ENCODE results near the gene DPYSL3. TPM values are rescaled to one million over a fixed set of nuclear protein-coding genes. Genes with fewer than 3 reads are reported as not detected.

The DPYSL3 gene
- total and polyA plus RNA-seq, 5 donors from 2014 or later: 1.1 TPM; not detected in 4

DNA sequence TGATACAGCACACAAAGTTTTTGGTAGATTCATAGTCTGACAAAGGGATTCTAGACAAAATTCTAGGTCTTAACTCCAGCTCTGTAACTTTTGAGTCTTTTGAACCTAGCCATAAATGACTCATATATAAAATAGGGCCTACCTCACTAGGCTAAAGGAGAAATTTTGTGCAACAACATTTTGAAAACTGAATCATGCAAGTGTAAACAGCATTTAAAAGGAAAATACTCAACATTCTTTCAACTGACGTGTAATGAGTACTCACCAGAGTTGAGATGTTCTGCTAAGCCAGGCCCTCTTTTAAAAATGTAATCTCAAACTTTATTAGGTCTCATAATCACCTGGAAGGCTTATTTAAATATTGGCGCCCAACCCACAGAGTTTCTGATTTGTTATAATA is 161.8 kb downstream of the DPYSL3 start:
- no peaks in the 10 kb centered on the region for H3K4me1 Mint-ChIP-seq
- Histone ChIP-seq H3K27ac (ENCODE audit: insufficient read depth, low read length, poor library complexity, severe bottlenecking) (no peak overlapping the region), H3K4me1 (ENCODE audit: control insufficient read depth, insufficient read depth, low read length, poor library complexity, severe bottlenecking) (no peaks in the 10 kb centered on the region), H3K9me3 (ENCODE audit: control insufficient read depth in 2 of 2, low read length in 2 of 2) (no peaks in the 10 kb centered on the region), H3K36me3 (ENCODE audit: control insufficient read depth, insufficient read depth, low read length) (no peaks in the 10 kb centered on the region), H3K4me3 (ENCODE audit: low read depth, low read length) (no peak overlapping the region), H3K27me3 (ENCODE audit: control insufficient read depth, insufficient read depth, low read length) (no peaks in the 10 kb centered on the region)
- H3K9me3 Mint-ChIP-seq: peaks cover 0 to 5% (median 0%) of the 10 kb centered on the region in 7 donors
- no peaks in the 10 kb centered on the region for H3K27me3 Mint-ChIP-seq
- no peak overlapping the region for H3K27ac Mint-ChIP-seq
- no peak overlapping the region for H3K4me3 Mint-ChIP-seq
- ATAC-seq (ENCODE audit: low read depth in 2 of 2): no peak
- DNase-seq: no peak
- H3K36me3 Mint-ChIP-seq: no peaks in the 10 kb centered on the region

GRCh38 chr5:147346006-147346561 is 163.8 kb downstream of the DPYSL3 start:
- Histone ChIP-seq H3K9me3 (ENCODE audit: control insufficient read depth in 2 of 2, low read length in 2 of 2) (no peaks in the 10 kb centered on the region), H3K27me3 (ENCODE audit: control insufficient read depth, insufficient read depth, low read length) (no peaks in the 10 kb centered on the region), H3K4me1 (ENCODE audit: control insufficient read depth, insufficient read depth, low read length, poor library complexity, severe bottlenecking) (no peaks in the 10 kb centered on the region), H3K27ac (ENCODE audit: insufficient read depth, low read length, poor library complexity, severe bottlenecking) (no peak overlapping the region), H3K4me3 (ENCODE audit: low read depth, low read length) (no peak overlapping the region), H3K36me3 (ENCODE audit: control insufficient read depth, insufficient read depth, low read length) (no peaks in the 10 kb centered on the region)
- Mint-ChIP-seq H3K9me3 (peaks cover 0 to 5% (median 0%) of the 10 kb centered on the region in 7 donors), H3K27me3 (no peaks in the 10 kb centered on the region), H3K4me3 (peak overlapping the region in 1 of 4 donors; percentile 27), H3K36me3 (no peaks in the 10 kb centered on the region), H3K4me1 (no peaks in the 10 kb centered on the region), H3K27ac (no peak overlapping the region)
- DNase-seq: no peak
- ATAC-seq (ENCODE audit: low read depth in 2 of 2): no peak

DNA sequence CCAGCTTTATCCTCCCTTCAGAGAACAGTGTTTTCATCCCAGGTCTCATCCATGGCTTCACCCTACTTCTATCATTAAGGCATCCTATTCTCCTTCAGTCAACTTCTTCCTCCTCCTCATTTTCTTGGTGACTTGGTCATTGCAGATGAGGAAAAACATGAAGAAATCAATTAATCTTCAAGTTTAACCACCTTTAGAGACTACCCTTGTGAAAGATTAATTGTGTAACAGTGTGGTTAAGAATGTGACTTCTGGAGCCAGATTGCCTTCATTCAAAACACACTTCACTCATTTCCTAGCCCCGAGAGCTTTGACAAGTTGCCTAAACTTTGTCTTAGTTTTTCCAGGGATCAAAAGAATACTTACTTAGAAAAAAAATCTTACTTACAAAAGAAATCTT is 165.0 kb downstream of the DPYSL3 start:
- Mint-ChIP-seq H3K9me3 (peaks cover 0 to 3% (median 0%) of the 10 kb centered on the region in 7 donors), H3K4me3 (no peak overlapping the region), H3K27me3 (no peaks in the 10 kb centered on the region), H3K36me3 (no peaks in the 10 kb centered on the region), H3K27ac (no peak overlapping the region), H3K4me1 (no peaks in the 10 kb centered on the region)
- no peaks in the 10 kb centered on the region for H3K9me3 ChIP-seq (ENCODE audit: control insufficient read depth in 2 of 2, low read length in 2 of 2)
- no peak overlapping the region for H3K4me3 ChIP-seq (ENCODE audit: low read depth, low read length)
- no peaks in the 10 kb centered on the region for H3K36me3 ChIP-seq (ENCODE audit: control insufficient read depth, insufficient read depth, low read length)
- no peaks in the 10 kb centered on the region for H3K4me1 ChIP-seq (ENCODE audit: control insufficient read depth, insufficient read depth, low read length, poor library complexity, severe bottlenecking)
- ATAC-seq (ENCODE audit: low read depth in 2 of 2) (no peak), DNase-seq (no peak)
- no peaks in the 10 kb centered on the region for H3K27me3 ChIP-seq (ENCODE audit: control insufficient read depth, insufficient read depth, low read length)
- H3K27ac ChIP-seq (ENCODE audit: insufficient read depth, low read length, poor library complexity, severe bottlenecking): no peak overlapping the region

GRCh38 chr5:147341345-147341744 is 168.5 kb downstream of the DPYSL3 start:
- Histone ChIP-seq H3K9me3 (ENCODE audit: control insufficient read depth in 2 of 2, low read length in 2 of 2) (no peaks in the 10 kb centered on the region), H3K27ac (ENCODE audit: insufficient read depth, low read length, poor library complexity, severe bottlenecking) (no peak overlapping the region), H3K36me3 (ENCODE audit: control insufficient read depth, insufficient read depth, low read length) (no peaks in the 10 kb centered on the region), H3K4me3 (ENCODE audit: low read depth, low read length) (no peak overlapping the region), H3K4me1 (ENCODE audit: control insufficient read depth, insufficient read depth, low read length, poor library complexity, severe bottlenecking) (no peaks in the 10 kb centered on the region), H3K27me3 (ENCODE audit: control insufficient read depth, insufficient read depth, low read length) (no peaks in the 10 kb centered on the region)
- no peak for ATAC-seq (ENCODE audit: low read depth in 2 of 2)
- H3K27me3 Mint-ChIP-seq: no peaks in the 10 kb centered on the region
- no peak overlapping the region for H3K27ac Mint-ChIP-seq
- no peaks in the 10 kb centered on the region for H3K36me3 Mint-ChIP-seq
- peaks cover 0 to 16% (median 1%) of the 10 kb centered on the region in 7 donors for H3K9me3 Mint-ChIP-seq
- no peak overlapping the region for H3K4me3 Mint-ChIP-seq
- no peaks in the 10 kb centered on the region for H3K4me1 Mint-ChIP-seq
- DNase-seq: no peak

DNA sequence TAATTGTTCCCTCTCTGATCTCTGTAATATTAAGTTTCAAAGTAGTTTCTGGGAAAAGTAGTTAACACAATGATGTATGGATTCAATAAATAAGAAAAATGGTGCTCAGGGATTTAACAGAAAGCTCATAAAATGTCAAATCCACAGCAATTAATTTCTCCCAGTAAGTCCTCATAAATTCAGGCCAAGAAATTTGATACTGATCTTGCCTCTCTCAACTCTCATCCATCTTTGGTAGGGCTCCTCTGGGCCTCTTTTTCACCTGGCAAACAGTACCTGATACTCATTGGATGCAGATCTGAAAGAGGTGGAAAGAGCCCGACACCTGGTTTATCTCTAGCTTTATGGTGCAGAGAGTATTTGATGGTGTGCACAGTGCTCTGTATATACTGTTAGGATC is 168.9 kb downstream of the DPYSL3 start:
- H3K36me3 Mint-ChIP-seq: no peaks in the 10 kb centered on the region
- no peak overlapping the region for H3K4me3 Mint-ChIP-seq
- no peaks in the 10 kb centered on the region for H3K27me3 ChIP-seq (ENCODE audit: control insufficient read depth, insufficient read depth, low read length)

More for the DNA sequence above, 168.9 kb downstream of the DPYSL3 start:
- Mint-ChIP-seq H3K27me3 (no peaks in the 10 kb centered on the region), H3K4me1 (no peaks in the 10 kb centered on the region), H3K9me3 (peaks cover 0 to 16% (median 1%) of the 10 kb centered on the region in 7 donors), H3K27ac (no peak overlapping the region)
- ATAC-seq (ENCODE audit: low read depth in 2 of 2) (no peak), DNase-seq (no peak)
- Histone ChIP-seq H3K9me3 (ENCODE audit: control insufficient read depth in 2 of 2, low read length in 2 of 2) (no peaks in the 10 kb centered on the region), H3K27ac (ENCODE audit: insufficient read depth, low read length, poor library complexity, severe bottlenecking) (no peak overlapping the region), H3K4me3 (ENCODE audit: low read depth, low read length) (no peak overlapping the region), H3K36me3 (ENCODE audit: control insufficient read depth, insufficient read depth, low read length) (no peaks in the 10 kb centered on the region), H3K4me1 (ENCODE audit: control insufficient read depth, insufficient read depth, low read length, poor library complexity, severe bottlenecking) (no peaks in the 10 kb centered on the region)

Data from CD4-positive, CD25-positive, alpha-beta regulatory T cell (primary cell).